Measurements from ENCODE around the gene ABCG1.
A peak's percentile ranks its signal among the peaks of the same experiment; 100 is the strongest.

Gene ABCG1

DNA sequence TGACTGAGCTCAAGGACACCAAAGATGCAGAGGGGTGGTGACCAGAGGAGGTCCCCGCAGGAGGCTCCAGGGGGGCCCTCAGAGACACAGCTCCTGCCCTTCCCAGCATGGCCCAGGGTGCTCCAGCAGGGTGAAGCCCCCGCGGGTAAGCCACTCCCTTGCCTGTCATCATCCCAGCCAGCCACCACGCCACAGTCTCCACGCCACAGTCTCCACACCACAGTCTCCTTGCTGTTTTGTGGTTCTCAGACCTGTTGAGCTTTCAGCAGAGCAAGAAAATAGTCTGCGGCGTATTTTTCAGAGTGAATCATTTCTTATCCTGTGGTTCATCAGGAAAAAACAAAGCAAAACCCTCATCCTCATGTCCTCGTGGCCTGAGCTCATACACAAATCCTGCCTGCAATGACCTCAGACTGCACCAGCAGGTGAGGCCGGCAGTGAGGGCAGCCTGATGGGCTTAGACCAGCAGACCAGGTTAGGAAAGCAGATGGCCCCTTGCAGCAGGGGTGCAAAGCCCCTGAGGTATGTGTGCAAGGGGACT lies 25.7 kb upstream of the ABCG1 start:
- no peak for DNase-seq

- no peak for DNase-seq
These were observed 25.2 kb upstream of the ABCG1 start for GRCh38 chr21:42193721-42194120.

DNA sequence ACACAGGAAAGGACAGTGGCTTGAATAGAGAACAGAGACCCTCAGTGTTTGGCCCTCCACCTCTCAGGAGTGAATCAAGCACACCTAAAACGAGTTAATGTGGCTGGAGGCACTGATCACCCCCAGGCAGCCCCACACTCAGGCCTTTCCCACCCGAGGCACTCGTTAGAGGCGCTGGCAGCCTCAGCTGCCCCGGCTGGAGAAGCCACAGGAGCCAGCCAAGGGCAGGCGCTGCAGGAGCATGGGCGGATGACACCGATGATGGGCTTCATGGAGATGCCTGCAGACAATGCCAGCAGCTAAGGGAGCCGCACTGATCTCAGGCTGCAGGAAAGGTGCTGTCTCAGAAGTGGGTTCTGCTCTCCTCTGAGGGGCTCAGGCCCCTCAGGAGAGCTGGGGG lies 24.1 kb upstream of the ABCG1 start:
- DNase-seq, result no peak

DNA sequence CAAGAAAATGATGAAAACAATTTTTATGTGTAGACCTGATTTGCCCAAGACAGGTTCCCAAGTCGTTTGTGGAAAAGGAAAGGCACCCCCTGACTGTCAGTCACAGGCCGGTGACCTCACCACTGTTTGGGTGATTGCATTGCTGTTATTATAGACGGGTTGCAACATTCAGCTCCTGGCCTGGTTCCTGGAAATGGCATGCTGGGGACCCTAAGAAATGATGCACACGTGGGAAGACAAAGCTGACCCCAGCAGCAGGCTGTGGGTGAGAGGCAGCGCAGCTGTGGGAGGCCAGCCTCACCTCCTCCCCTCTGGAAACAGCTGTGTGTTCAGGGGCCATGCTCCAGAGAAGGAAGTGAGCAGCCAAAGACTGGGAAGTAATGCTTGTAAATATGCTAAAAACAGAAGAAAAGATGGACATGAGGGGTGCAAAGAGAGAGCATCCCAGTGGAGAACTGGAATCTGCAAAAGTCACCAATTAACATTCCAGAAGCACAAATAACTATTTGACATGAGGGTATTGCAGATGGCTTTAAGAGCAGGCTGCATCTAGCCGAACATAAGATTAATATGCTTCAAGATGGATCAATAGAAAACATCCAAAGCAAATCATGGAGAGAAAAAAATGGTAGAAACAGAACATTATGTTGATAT lies 23.4 kb upstream of the ABCG1 start:
- DNase-seq, result peak; percentile 24

DNA sequence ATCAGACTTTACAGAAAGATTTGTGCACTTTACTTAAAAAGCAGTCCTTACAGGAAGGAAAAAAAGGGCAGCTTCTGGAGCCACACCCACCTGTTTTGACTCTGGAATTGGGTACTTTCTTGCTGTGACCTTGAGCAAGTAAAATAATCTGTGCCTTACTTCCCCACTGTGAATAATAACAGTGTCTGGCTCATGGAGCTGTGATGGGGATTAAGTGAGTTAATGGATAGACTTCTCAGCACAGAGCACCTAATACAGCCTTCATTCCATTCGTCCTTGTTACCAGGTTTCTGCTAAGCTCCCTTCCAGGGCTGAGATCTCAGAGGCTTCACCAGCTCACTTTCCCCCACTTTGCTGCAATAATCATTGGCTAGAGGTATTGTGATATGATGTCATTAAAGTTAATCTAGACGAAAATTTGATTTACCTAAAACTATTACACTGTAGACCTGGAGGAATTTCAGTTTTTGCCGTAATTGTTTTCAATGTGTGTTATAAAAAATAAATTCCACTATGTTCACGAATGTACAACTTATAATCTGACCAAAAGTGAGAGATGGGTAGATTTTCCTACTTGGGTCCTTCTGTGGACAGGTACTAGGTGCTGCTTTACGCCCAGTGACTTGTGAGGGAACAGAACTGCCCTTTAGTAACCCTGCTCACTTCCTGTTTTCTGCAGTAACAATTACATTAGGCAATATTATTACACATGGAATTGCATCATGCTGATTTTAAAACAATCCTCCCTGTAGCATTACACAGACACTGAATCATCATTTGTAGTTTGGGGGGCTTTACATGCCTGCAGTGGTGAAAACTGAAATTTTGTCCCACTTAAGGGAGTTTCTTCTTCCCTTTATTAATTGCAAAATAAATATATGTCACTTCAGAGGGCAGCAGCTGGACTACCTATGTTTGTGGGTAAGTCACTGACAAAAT lies 19.7 kb upstream of the ABCG1 start:
- peak; percentile 67 for DNase-seq

DNA sequence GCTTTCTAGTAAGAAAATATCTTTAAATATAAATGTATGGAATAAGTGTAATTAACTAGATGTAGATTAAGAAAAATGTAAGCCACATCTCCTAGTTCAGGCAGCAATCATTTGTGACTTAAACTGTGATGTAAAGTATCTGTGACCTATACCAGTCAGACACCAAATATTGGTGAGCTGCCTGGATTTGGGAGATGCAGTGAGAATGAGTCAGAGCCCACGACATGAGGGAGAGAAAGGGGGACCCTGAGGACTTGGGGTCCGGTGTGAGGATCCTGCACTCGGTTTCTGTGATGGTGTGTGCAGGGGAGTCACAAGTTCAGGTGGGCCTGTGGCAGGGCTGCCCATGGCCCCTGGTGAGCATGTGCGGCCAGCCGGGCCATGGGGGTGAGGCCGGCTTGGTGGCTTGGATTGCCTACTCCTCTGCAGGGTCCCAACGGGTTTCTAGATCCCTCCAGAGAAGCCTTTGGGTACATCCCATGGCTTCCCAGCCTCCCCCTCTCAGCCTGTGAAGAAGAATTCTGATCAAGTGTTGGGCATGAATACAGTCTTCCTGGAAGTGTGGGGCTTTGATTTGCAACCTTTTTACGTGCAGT lies 19.0 kb upstream of the ABCG1 start:
- DNase-seq, result no peak

DNA sequence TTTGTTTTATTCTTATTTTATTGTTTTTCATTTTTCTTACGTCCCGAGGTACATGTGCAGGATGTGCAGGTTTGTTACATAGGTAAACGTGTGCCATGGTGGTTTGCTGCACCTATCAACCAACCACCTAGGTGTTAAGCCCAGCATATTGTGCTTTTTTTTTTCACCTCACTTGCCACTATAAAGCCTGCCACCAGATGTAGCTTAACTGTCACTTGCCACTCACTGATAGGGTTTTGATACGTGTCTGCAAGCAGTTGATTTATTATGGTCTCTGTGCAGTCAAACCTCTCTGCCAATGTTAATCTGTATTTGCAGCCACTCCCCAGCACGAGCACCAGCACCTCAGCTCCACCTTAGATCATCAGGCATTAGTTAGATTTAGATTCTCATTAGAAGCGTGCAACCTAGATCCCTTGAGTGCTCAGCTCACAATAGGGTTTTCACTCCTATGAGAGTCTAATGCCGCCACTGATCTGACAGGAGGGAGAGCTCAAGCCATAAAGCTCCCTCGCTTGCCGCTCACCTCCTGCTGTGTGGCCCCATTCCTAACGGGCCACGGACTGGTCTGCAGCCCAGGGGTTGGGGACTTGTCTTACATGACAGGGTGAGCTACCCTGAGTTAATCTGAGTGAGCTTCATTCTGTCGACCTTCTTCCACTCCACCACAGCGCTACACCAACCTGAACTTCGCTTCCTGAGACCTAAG lies 17.9 kb upstream of the ABCG1 start:
- DNase-seq, result peak; percentile 51

GRCh38 chr21:42201615-42202161 lies 17.3 kb upstream of the ABCG1 start:
- DNase-seq, result no peak

GRCh38 chr21:42202321-42202720 lies 16.6 kb upstream of the ABCG1 start:
- DNase-seq, result no peak

DNA sequence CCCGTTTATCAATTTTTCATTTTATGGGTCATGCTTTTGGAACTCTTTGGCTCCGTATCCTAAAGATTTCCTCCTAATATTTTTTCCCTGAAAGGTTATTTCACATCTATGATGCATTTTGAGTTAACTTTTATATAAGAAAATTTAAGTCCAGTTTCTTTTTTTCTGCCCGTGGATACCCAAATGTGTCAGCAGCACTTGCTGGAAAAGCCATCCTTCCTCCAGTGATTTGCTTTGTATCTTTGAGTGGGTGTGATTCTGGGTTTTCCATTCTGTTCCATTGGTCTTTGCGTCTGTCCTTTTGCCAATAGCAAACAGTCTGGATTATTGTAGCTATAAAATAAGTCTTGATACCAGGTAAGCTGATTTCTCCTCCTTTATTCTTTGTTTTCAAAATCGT lies 15.6 kb upstream of the ABCG1 start:
- DNase-seq, result no peak

- no peak for DNase-seq
These were observed 15.0 kb upstream of the ABCG1 start for GRCh38 chr21:42203936-42204335.

DNA sequence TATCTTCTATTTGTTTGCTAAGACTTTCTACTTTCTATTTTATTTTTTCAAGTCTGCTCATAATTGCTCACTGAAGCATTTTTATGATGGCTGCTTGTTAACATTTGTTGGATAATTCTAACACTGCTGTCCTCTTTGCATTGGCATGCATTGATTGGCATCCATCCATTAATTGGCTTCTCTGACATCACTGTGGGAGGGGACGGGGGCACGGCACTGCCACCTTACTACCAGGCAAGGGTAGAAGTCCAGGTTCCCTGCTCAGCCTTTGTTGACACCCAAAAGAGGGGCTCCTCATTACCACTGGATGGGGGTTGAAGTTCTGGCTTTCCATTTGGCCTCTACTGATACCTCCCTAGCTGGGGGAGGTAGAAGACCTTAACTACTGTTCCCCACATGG lies 11.5 kb upstream of the ABCG1 start:
- no peak for DNase-seq

DNA sequence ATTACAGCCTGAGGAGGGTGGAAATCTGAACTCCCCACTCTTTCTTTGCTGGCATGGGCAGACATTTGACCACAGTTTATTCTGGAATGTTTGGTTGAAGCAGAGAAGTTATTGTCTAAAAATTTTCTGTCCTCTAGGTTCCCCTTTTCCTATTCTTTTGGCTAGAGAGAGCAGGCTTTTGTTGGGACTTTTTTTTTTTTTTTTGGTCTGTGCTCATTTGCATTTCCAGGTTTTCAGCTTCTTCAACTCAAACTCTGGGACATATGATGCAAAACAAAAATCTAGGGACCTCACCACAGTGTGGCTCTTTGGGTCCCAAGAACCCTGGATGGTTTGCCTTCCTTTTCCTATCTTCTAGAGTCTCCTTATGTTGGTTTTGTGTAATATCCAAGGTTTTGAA lies 10.9 kb upstream of the ABCG1 start:
- no peak for DNase-seq

DNA sequence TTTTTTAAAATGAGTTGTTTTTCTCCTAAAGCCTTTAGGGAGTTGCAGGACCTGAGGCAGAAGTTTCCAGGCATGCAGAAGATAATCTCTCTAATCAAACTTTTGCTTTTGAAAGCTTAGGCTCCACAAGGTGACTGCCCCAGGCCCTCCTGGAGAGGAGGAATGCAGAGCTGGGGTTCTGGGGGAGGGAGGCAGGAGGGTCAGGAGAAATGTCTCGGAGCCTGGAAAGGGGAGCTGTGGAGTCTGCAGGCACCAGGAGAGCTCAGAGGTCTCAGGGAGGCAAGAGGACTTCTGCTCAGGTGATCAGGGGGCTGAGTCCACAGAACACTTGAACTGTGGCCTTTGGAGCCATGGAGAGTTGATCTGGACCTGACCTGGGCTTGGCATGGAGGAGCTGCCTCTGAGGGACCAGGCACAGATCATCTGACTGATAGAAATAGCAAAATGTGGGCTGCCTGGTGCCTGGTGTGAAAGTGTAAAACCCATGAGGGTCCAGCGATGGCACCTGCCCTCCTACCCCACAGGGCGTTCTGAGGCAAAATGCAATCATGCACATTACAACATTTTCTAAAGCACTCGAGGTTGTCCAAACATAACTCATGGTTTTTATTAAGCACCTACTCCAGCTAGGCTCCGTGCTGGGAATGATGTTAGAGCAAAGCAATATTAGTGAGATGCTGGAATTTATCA lies 10.0 kb upstream of the ABCG1 start:
- DNase-seq, result no peak

GRCh38 chr21:42209801-42210479 lies 9.0 kb upstream of the ABCG1 start:
- DNase-seq, result no peak

DNA sequence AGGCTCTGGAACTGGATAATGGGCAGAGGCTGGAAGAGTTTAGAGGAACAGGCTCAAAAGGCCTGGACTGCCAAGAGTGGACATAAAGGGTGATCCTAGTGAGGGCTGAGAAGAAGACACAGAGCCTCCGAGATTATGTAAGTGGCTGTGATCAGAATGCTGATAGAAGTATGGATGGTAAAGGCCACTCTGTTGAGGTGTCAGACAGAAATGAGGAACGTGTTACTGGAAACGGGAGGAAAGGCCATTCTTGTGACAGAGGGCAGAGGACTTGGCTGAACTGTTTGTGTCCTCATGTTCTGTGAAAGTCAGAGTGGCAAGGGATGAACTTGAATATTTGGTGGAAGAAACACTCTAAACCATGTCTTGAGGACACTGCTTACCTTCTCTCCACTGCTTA lies 6.7 kb upstream of the ABCG1 start:
- no peak for DNase-seq

GRCh38 chr21:42213082-42213774 lies 5.7 kb upstream of the ABCG1 start:
- DNase-seq, result no peak

GRCh38 chr21:42214081-42214750 lies 4.7 kb upstream of the ABCG1 start:
- no peak for DNase-seq

- no peak for DNase-seq
These were observed 4.0 kb upstream of the ABCG1 start for GRCh38 chr21:42214921-42215320.

Measured in hematopoietic multipotent progenitor cell treated with erythropoietin and hydrocortisone succinate and interleukin-3 and kit ligand, for 6 days (in vitro differentiated cells).